ENCODE results near the gene RASEF.
A peak's percentile ranks its signal among the peaks of the same experiment; 100 is the strongest.

Gene RASEF

DNA sequence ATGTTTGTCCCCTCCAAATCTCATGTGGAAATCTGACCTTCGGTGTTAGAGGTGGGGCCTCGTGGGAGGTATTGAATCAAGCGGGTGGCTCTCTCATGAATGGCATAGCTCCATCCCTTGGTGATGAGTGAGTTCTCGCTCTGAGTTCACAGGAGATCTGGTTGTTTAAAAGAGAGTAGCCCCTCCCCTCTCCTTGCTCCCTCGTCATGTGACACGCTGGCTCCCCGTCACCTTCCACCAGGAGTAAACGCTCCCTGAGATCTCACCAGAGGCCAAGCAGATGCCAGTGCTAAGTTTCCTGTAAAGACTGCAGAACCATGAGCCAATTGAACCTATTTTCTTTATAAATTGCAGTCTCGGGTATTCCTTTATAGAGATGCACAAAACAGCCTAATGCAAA is 74.5 kb downstream of the RASEF start:
- TF ChIP-seq GATA3 (IDR thresholded peaks at IDR 0.05; ENCODE audit: low read depth, low read length), result no peak
- TF ChIP-seq GATA2 (IDR thresholded peaks at IDR 0.05; ENCODE audit: low read depth, low read length), result no peak

DNA sequence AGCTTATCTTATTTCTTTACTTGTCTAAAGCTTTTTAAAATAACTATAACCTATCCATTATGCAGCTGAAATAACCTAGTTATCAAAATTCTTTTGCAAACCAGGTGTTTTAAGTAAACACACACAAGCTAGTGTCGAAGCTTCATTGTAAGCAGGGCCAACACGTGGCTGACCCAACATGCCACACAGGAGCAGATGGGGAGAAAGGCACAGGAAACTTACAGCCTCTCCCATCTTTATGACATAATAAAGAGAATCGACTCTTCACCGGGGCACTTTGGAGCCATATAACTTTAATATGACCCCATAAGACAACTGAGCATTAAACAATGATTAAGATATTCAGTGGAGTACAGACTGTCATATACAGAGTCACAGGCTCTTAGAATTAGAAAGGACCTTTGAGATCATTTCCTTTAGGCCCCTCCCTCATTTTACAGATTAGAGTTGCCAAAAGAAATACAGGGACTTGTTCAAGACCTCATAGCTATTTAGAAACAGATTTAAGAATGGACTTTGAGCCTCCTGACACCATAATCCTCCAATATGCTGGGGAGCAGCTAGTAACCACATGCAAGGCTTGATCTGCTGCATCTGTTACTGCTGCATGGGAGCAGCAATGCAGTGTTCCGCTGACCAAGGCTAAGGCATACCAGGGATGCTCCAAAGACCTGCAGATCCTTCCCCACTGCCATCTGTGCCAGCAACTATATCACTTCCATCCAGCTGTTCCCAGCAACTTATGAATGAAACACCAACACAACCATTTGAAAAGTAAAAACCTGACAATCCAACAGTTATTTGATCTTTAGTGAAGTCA is 75.4 kb downstream of the RASEF start:
- no peak for TF ChIP-seq GATA2 (IDR thresholded peaks at IDR 0.05; ENCODE audit: low read depth, low read length)
- no peak for TF ChIP-seq GATA3 (IDR thresholded peaks at IDR 0.05; ENCODE audit: low read depth, low read length)

- TF ChIP-seq GATA3 (IDR thresholded peaks at IDR 0.05; ENCODE audit: low read depth, low read length), result no peak
- TF ChIP-seq GATA2 (IDR thresholded peaks at IDR 0.05; ENCODE audit: low read depth, low read length), result no peak
Observed at GRCh38 chr9:82981552-82981951, 81.4 kb downstream of the RASEF start.

GRCh38 chr9:82975176-82975575 is 87.8 kb downstream of the RASEF start:
- TF ChIP-seq GATA3 (IDR thresholded peaks at IDR 0.05; ENCODE audit: low read depth, low read length), result no peak
- TF ChIP-seq GATA2 (IDR thresholded peaks at IDR 0.05; ENCODE audit: low read depth, low read length), result no peak

GRCh38 chr9:82972446-82972845 is 90.5 kb downstream of the RASEF start:
- TF ChIP-seq GATA3 (IDR thresholded peaks at IDR 0.05; ENCODE audit: low read depth, low read length) (no peak), GATA2 (IDR thresholded peaks at IDR 0.05; ENCODE audit: low read depth, low read length) (no peak)

DNA sequence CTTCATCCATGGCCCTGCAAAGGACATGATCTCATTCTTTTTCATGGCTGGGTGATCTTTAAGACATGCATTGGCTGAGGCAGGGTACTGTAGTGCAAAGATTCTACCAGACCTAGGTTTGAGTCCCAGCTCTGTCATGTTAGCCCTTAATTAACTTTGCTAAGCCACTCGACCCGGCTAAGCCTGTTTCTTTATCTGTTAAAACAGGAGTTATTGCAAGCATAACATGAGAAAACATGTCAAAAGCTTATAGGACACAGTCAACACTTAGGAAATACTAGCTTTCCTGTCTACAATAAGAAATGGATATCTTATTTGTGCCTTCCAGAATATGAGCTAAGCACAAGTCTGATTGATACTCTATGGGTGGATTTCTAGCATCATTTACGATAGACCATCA is 92.6 kb downstream of the RASEF start:
- TF ChIP-seq GATA3 (IDR thresholded peaks at IDR 0.05; ENCODE audit: low read depth, low read length) (no peak), GATA2 (IDR thresholded peaks at IDR 0.05; ENCODE audit: low read depth, low read length) (no peak)

DNA sequence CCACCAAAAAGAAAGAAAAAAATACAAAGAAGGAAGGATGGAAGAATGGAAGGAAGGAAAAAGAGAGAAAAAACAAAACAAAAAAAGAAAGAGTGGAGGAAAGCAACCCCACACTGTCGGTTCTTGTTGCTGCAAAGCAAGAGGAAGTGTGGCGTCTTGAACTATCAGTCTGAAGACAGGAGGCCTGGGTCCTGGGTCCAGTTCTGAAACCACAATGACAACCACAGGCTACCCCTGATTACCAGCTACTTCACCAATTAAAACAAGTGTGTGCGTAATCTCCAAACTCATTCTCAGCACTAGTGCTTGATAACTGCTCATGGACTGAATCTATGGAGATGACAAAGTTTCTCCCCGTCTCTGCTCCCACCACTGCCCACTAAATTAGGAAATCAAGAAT is 93.7 kb downstream of the RASEF start:
- TF ChIP-seq GATA3 (IDR thresholded peaks at IDR 0.05; ENCODE audit: low read depth, low read length) (no peak), GATA2 (IDR thresholded peaks at IDR 0.05; ENCODE audit: low read depth, low read length) (no peak)

DNA sequence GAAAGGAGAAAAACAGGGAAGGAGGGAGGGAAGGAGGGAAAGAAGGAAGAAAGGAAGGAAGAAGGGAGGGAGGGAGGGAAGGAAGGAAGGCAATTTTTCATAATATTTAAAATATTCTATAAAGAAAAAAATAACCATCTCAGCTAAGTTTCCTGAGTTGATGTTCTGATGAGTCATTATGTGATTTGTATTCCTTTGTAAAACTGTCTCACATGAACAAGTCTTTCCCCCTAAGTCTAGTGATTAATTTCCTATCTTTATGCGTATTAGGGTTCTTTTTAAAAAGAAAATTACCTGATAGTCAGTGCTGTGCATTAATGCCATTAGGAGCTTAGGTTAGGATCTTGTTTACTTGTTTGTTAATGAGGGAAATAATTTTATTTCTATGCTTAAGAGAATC is 94.1 kb downstream of the RASEF start:
- TF ChIP-seq GATA2 (IDR thresholded peaks at IDR 0.05; ENCODE audit: low read depth, low read length) (no peak), GATA3 (IDR thresholded peaks at IDR 0.05; ENCODE audit: low read depth, low read length) (no peak)

DNA sequence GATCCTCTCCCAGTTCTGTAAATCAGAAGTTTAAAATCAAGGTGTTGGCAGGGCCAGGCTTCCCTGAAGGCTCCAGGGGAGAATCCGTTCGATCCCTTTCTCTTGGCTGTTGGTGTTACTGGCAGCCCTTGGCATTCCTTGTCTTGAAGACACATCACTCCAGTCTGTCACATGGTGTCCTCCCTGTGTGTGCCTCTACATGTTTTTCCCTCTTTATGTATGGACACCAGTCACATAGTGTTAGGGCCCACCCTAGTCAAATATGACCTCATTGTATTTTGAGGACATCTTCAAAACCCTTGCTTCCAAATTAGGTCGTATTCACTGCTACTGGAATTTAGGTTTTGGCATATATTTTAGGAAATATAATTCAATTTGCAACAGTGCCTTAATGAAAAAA is 94.6 kb downstream of the RASEF start:
- TF ChIP-seq GATA2 (IDR thresholded peaks at IDR 0.05; ENCODE audit: low read depth, low read length) (no peak), GATA3 (IDR thresholded peaks at IDR 0.05; ENCODE audit: low read depth, low read length) (no peak)

DNA sequence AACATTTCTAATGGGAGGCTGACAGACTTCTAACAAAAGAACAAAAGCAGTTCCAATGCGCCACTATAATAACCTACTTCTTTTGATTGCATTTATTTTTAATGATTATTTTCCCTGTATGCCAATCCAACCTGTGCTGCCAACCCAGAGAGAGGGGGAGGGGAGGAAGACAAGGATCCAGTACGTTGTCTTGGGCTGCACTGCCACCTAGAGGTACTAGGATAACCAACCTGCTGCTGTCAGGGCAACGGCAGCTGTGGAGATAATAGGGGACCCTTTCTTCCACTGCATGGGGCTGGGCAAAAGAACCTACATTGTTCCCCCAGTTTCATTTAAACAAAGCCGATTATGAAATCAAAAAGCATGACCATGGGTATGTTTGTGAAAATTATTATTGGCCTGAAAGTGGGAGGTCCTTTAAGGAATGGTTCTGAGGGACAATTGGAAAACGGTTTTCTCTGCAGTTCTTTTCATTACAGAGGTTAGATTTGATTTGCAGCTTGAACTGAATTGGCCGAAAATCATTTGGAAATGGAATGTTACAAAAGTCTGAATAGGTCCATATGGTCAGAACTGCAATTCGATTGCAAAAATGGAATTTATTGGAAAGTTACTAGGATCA is 101.3 kb downstream of the RASEF start:
- TF ChIP-seq GATA2 (IDR thresholded peaks at IDR 0.05; ENCODE audit: low read depth, low read length), result 0 out of 2 replicates have a peak, but pooled peaks have one; percentile 31
- no peak for TF ChIP-seq GATA3 (IDR thresholded peaks at IDR 0.05; ENCODE audit: low read depth, low read length)

GRCh38 chr9:82957529-82958379 is 105.2 kb downstream of the RASEF start:
- TF ChIP-seq GATA2 (IDR thresholded peaks at IDR 0.05; ENCODE audit: low read depth, low read length), result peak; percentile 17; the same call in 1 of the 2 replicates
- 0 out of 2 replicates have a peak, but pooled peaks have one; percentile 18 for TF ChIP-seq GATA3 (IDR thresholded peaks at IDR 0.05; ENCODE audit: low read depth, low read length)

- no peak for TF ChIP-seq GATA3 (IDR thresholded peaks at IDR 0.05; ENCODE audit: low read depth, low read length)
- no peak for TF ChIP-seq GATA2 (IDR thresholded peaks at IDR 0.05; ENCODE audit: low read depth, low read length)
Observed at GRCh38 chr9:82949203-82949602, 113.7 kb downstream of the RASEF start.

DNA sequence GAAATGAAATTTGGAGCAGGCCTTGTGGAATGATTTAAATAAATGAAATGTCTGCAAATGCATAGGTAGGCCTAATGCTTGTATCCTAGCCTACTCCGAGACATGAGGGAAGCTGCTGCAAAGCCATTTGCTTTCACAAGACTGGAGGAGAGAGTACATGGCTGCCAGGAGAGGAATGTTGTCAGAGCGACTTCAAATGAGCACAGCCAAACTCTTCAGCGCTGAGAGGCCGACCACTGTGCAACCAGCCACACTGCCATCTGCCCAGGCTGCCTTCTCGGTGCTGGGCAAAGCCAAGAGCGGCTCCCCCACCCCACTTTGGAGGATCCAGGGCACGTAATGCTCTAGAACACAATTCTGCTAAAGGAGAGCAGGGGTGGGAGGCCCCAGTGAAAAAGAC is 122.6 kb downstream of the RASEF start:
- TF ChIP-seq GATA3 (IDR thresholded peaks at IDR 0.05; ENCODE audit: low read depth, low read length) (no peak), GATA2 (IDR thresholded peaks at IDR 0.05; ENCODE audit: low read depth, low read length) (no peak)

GRCh38 chr9:82939451-82939850 is 123.5 kb downstream of the RASEF start:
- TF ChIP-seq GATA3 (IDR thresholded peaks at IDR 0.05; ENCODE audit: low read depth, low read length), result no peak
- no peak for TF ChIP-seq GATA2 (IDR thresholded peaks at IDR 0.05; ENCODE audit: low read depth, low read length)

Data from SH-SY5Y (cell line).